ENCODE data around the gene RREB1. TPM values are rescaled to one million over a fixed set of nuclear protein-coding genes. Genes with fewer than 3 reads are reported as not detected.

RREB1 gene
- total RNA-seq, 1 donor from 2014 or later, result 57.2 TPM

- H3K27me3 ChIP-seq, result no peaks in the 10 kb centered on the region
- no peak for DNase-seq (ENCODE audit: extremely low spot score in 2 of 2)
- intact Hi-C loops (cut with DNase I), result loop anchor here (10.0 kb wide), 1 partner anchor 514 kb away; no protein-coding TSS in a partner anchor
- no peak overlapping the region for H3K27ac ChIP-seq
- peaks cover 27% of the 10 kb centered on the region for H3K4me1 ChIP-seq
- TF ChIP-seq CTCF (IDR thresholded peaks at IDR 0.05) (no peak), POLR2A (IDR thresholded peaks at IDR 0.05) (no peak), POLR2AphosphoS5 (IDR thresholded peaks at IDR 0.05; ENCODE audit: insufficient read depth in 1 of 2, low read depth in 1 of 2) (no peak)
- H3K4me3 ChIP-seq, result no peak overlapping the region
- H3K9me3 ChIP-seq, result no peaks in the 10 kb centered on the region
- H3K36me3 ChIP-seq, result peaks cover 0 to 23% of the 10 kb centered on the region in 2 donors
Measured at GRCh38 chr6:7238526-7238899, 130.8 kb downstream of the RREB1 start.

- TF ChIP-seq CTCF (IDR thresholded peaks at IDR 0.05) (peak in 2 of 3 experiments; percentile 35 to 61), POLR2A (IDR thresholded peaks at IDR 0.05) (no peak)
- Histone ChIP-seq H3K4me3 (no peak overlapping the region), H3K27ac (no peak overlapping the region), H3K36me3 (peaks cover 0 to 18% of the 10 kb centered on the region in 2 donors), H3K9me3 (no peaks in the 10 kb centered on the region), H3K27me3 (no peaks in the 10 kb centered on the region), H3K4me1 (peaks cover 27% of the 10 kb centered on the region)
- DNase-seq (ENCODE audit: extremely low spot score in 2 of 2), result no peak
- intact Hi-C loops (cut with DNase I), result loop anchor here (10.0 kb wide), 1 partner anchor 514 kb away; no protein-coding TSS in a partner anchor
Measured at GRCh38 chr6:7238900-7239589, 131.3 kb downstream of the RREB1 start.

- no peak overlapping the region for H3K27ac ChIP-seq
- no peaks in the 10 kb centered on the region for H3K27me3 ChIP-seq
- intact Hi-C loops (cut with DNase I), result loop anchor here (10.0 kb wide), 1 partner anchor 515 kb away; no protein-coding TSS in a partner anchor
- H3K4me1 ChIP-seq, result peaks cover 27% of the 10 kb centered on the region
- no peak for DNase-seq (ENCODE audit: extremely low spot score in 2 of 2)
- H3K4me3 ChIP-seq, result no peak overlapping the region
- no peak for TF ChIP-seq CTCF (IDR thresholded peaks at IDR 0.05)
- TF ChIP-seq POLR2AphosphoS5 (IDR thresholded peaks at IDR 0.05; ENCODE audit: insufficient read depth in 1 of 2, low read depth in 1 of 2), result no peak
- TF ChIP-seq POLR2A (IDR thresholded peaks at IDR 0.05), result no peak
- peaks cover 0 to 13% of the 10 kb centered on the region in 2 donors for H3K36me3 ChIP-seq
- no peaks in the 10 kb centered on the region for H3K9me3 ChIP-seq
Measured at GRCh38 chr6:7239590-7239948, 131.8 kb downstream of the RREB1 start.

- peaks cover 0 to 9% of the 10 kb centered on the region in 2 donors for H3K36me3 ChIP-seq
- H3K9me3 ChIP-seq, result no peaks in the 10 kb centered on the region
- H3K27ac ChIP-seq, result no peak overlapping the region
- intact Hi-C loops (cut with DNase I), result loop anchor here (10.0 kb wide), 1 partner anchor 136 kb away; the partner anchor contains the start of gene RREB1
- TF ChIP-seq POLR2AphosphoS5 (IDR thresholded peaks at IDR 0.05; ENCODE audit: insufficient read depth in 1 of 2, low read depth in 1 of 2) (no peak), CTCF (IDR thresholded peaks at IDR 0.05) (no peak), POLR2A (IDR thresholded peaks at IDR 0.05) (no peak)
- H3K27me3 ChIP-seq, result no peaks in the 10 kb centered on the region
- H3K4me1 ChIP-seq, result peaks cover 27% of the 10 kb centered on the region
- no peak overlapping the region for H3K4me3 ChIP-seq
- DNase-seq (ENCODE audit: extremely low spot score in 2 of 2), result no peak
Measured at GRCh38 chr6:7240351-7240750, 132.6 kb downstream of the RREB1 start.

GRCh38 chr6:7241160-7241559 lies 133.4 kb downstream of the RREB1 start:
- Histone ChIP-seq H3K27me3 (no peaks in the 10 kb centered on the region), H3K4me3 (no peak overlapping the region), H3K9me3 (no peaks in the 10 kb centered on the region), H3K27ac (no peak overlapping the region), H3K36me3 (peaks cover under 1 to 16% of the 10 kb centered on the region in 2 donors), H3K4me1 (peaks cover 22% of the 10 kb centered on the region)
- DNase-seq (ENCODE audit: extremely low spot score in 2 of 2), result no peak
- no peak for TF ChIP-seq POLR2A (IDR thresholded peaks at IDR 0.05)
- no peak for TF ChIP-seq POLR2AphosphoS5 (IDR thresholded peaks at IDR 0.05; ENCODE audit: insufficient read depth in 1 of 2, low read depth in 1 of 2)
- intact Hi-C loops (cut with DNase I), result loop anchor here (10.0 kb wide), 1 partner anchor 136 kb away; the partner anchor contains the start of gene RREB1

Measured in vagina (tissue), 2 donors.